Psoas muscle (tissue), 8 donors: ENCODE data around the gene SFTPB. TPM values are rescaled to one million over a fixed set of nuclear protein-coding genes. Genes with fewer than 3 reads are reported as not detected.
A peak's percentile ranks its signal among the peaks of the same experiment; 100 is the strongest.

Experiments used
- ATAC-seq, 4 donors: fragments of 200-7000 bp; cut with Tn5 transposase; one replicate each; pipeline ENCODE4 v1.9.1; 2020; ENCODE audit warnings: moderate library complexity in 3 of 4, mild to moderate bottlenecking in 2 of 4
- DNase-seq, 2 donors: peaks; one replicate each; pipeline ENCODE4 v3.0.0-alpha.2; 2020
- H3K27ac ChIP-seq: fragments of 200-600 bp; one replicate; pipeline ENCODE4 v1.8.0; 2022
- H3K27me3 ChIP-seq, 3 donors: fragments of 200-600 bp in 1 of 3; one replicate each; pipeline versions ENCODE4 v1.6.1 to v1.8.0; 2013 to 2022; ENCODE audit warnings: low read length in 2 of 3, mild to moderate bottlenecking in 2 of 3, moderate library complexity in 1 of 3; ENCODE audit not compliant: insufficient read depth in 3 of 3
- H3K36me3 ChIP-seq, 2 donors: fragments of 200-600 bp in 1 of 2; one replicate each; pipeline versions ENCODE4 v1.6.1 to v1.8.0; 2013 to 2022; ENCODE audit warnings: low read depth in 1 of 2, mild to moderate bottlenecking in 1 of 2, moderate library complexity in 1 of 2; ENCODE audit not compliant: insufficient read depth in 1 of 2
- H3K4me1 ChIP-seq: fragments of 200-600 bp; one replicate; pipeline ENCODE4 v1.8.0; 2022
- H3K4me3 ChIP-seq: fragments of 200-600 bp; one replicate; pipeline ENCODE4 v1.8.0; 2022; ENCODE audit warnings: mild to moderate bottlenecking
- H3K9me3 ChIP-seq: fragments of 200-600 bp; one replicate; pipeline ENCODE4 v1.8.0; 2022
- CTCF ChIP-seq: fragments of 200-600 bp; IDR thresholded peaks from one replicate; pipeline ENCODE4 v1.8.0; 2022; ENCODE audit warnings: antibody characterized with exemption
- WGBS, 3 donors: extraction: QIAGEN DNeasy Blood & Tissue Kit; methylation state at CpG; one replicate each; pipeline versions ENCODE4 v1.1.6 to v1.1.7; 2013; 5-methylcytosine and 5-hydroxymethylcytosine counted together
- intact Hi-C, 2 donors: fragments of 100-400 bp; cut with DNase I; formaldehyde crosslinking; loops; one replicate each; pipeline versions ENCODE4 v1.11.0 to v1.14.2; 2022
- polyA plus RNA-seq, 3 donors: library from polyadenylated mRNA; stranded (reverse); fragments of 200-250 nt; gene quantifications; one replicate each; pipeline ENCODE4 v1.2.3, GENCODE V29; 2013
- total RNA-seq, 4 donors: library from RNA; stranded (reverse); fragmentation: NEBNext Ultra II Directional in 2 of 4; extraction: Animal tissue kit (Norgen Biotek cat#: 25700) in 2 of 4; gene quantifications; one replicate each; pipeline versions ENCODE4 v1.2.1 to v1.2.4, GENCODE V29; 2021 to 2023
- donor health status: healthy with polysubstance abuse.
- donor health status: DM: no; HTN: no; CAD: no; lungs with moderate emphysema.
- donor health status: Bipolar disorder and iron deficiency.
- donor health status: healthy.
- donor health status: DM: yes; HTN: yes; CAD: no.
- donor health status: DM: no; HTN: no; CAD: no.
- donor health status: DM: no; HTN: no; CAD: no.
- donor health status: DM: yes; HTN: yes; CAD: no.

The SFTPB gene
- total and polyA plus RNA-seq, 7 donors, result 0.04 to 1.5 (median 0.98) TPM

- peak in 1 of 2 donors; percentile 31 for DNase-seq
- peak in 2 of 4 donors; percentile 22 to 24 for ATAC-seq
- no peaks in the 10 kb centered on the region for H3K27me3 ChIP-seq
These were observed 45.8 kb upstream of the SFTPB start for GRCh38 chr2:85713836-85714235.

DNA sequence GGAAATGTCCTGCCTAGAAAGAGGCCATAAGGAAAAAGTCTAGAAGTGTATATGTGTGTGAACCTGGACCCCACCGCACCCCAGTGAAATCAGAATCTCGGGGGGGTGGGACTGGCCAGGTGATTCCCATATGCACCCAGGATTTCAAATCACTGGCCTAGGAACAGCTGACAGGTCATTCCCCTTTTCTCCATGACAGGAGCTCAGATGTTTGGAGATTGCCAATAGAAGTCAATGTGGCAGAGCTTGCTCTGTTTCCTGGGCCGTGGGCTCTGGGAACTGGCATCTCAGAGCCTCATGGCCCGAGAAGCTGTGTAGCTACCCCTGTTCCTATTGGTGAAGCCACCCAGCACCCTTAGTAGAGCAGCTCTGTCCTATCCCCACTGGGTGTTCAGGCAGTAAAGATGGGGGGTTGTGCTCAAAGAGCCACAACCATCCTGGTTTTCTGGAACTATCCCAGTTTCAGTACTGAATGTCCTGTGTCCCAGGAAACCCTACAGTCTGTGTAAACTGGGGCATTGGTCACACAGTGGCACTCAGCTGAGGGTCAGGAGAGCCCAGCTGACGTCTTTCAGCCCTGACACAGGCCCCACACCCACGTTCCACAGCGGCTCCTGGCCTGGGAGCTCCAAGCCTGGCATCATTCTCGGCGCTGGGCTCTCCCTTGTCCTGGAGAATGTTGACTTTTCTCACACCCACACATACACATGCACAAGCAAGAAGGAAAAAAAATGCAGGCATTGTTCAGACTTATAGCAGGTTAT is 45.0 kb upstream of the SFTPB start:
- intact Hi-C loops, result loop anchor here in 1 of 2 donors (5.0 kb wide), 1 partner anchor 71 kb away; no protein-coding TSS in a partner anchor
- no peaks in the 10 kb centered on the region for H3K27me3 ChIP-seq
- H3K27ac ChIP-seq, result peak overlapping the region; percentile 53
- peaks cover 42% of the 10 kb centered on the region for H3K4me1 ChIP-seq
- no peak for TF ChIP-seq CTCF
- H3K9me3 ChIP-seq, result no peaks in the 10 kb centered on the region
- peak; percentile 69 to 85 for DNase-seq
- peak; percentile 51 to 90 (median 86) for ATAC-seq
- no peaks in the 10 kb centered on the region for H3K36me3 ChIP-seq
- 52 to 58% (median 53%) methylated on average over 9 of the region's 9 CpGs for WGBS, 3 donors
- no peak overlapping the region for H3K4me3 ChIP-seq

More at GRCh38 chr2:85713836-85714235, 45.8 kb upstream of the SFTPB start:
- H3K4me3 ChIP-seq, result no peak overlapping the region
- intact Hi-C loops, result loop anchor here in 1 of 2 donors (5.0 kb wide), 1 partner anchor 72 kb away; no protein-coding TSS in a partner anchor
- no peak for TF ChIP-seq CTCF
- H3K4me1 ChIP-seq, result peaks cover 34% of the 10 kb centered on the region
- no peaks in the 10 kb centered on the region for H3K36me3 ChIP-seq
- no peaks in the 10 kb centered on the region for H3K9me3 ChIP-seq
- 71 to 88% (median 83%) methylated on average over 5 of the region's 5 CpGs for WGBS, 3 donors
- no peak overlapping the region for H3K27ac ChIP-seq

- ATAC-seq (no peak), DNase-seq (no peak)
- H3K4me1 ChIP-seq, result peaks cover 49% of the 10 kb centered on the region
- intact Hi-C loops, result loop anchor here in 1 of 2 donors (5.0 kb wide), 1 partner anchor 70 kb away; no protein-coding TSS in a partner anchor
- no peak for TF ChIP-seq CTCF
- H3K9me3 ChIP-seq, result no peaks in the 10 kb centered on the region
- no peaks in the 10 kb centered on the region for H3K36me3 ChIP-seq
- H3K27me3 ChIP-seq, result no peaks in the 10 kb centered on the region
- peak overlapping the region; percentile 53 for H3K27ac ChIP-seq
- 70 to 86% (median 79%) methylated on average over 15 of the region's 15 CpGs for WGBS, 3 donors
- no peak overlapping the region for H3K4me3 ChIP-seq
These were observed 44.3 kb upstream of the SFTPB start for GRCh38 chr2:85712336-85712735.

- TF ChIP-seq CTCF, result no peak
- ATAC-seq (no peak), DNase-seq (no peak)
- intact Hi-C loops, result loop anchor here in 1 of 2 donors (5.0 kb wide), 1 partner anchor 69 kb away; no protein-coding TSS in a partner anchor
- 77 to 83% (median 82%) methylated on average over 8 of the region's 8 CpGs for WGBS, 3 donors
- Histone ChIP-seq H3K27me3 (no peaks in the 10 kb centered on the region), H3K9me3 (no peaks in the 10 kb centered on the region), H3K4me3 (peak overlapping the region; percentile 18), H3K4me1 (peaks cover 56% of the 10 kb centered on the region), H3K36me3 (no peaks in the 10 kb centered on the region), H3K27ac (peak overlapping the region; percentile 50)
These were observed 43.6 kb upstream of the SFTPB start for GRCh38 chr2:85711578-85712060.
